Effector CD4-positive, alpha-beta T cell (primary cell): Measurements from ENCODE around the gene PGM1.
"Not testable (repeated sequence)": the region's sequence is repeated elsewhere in the genome, so short reads cannot be mapped to it uniquely, and the experiment has no call there.

Experiments
- DNase-seq: peaks from one replicate; pipeline ENCODE4 v3.0.0-alpha.2; 2020
- total RNA-seq: gene quantifications from one replicate; lab custom pipeline; 2026; lab: John Stamatoyannopoulos, UW

Gene PGM1
- total RNA-seq: 12.6 reads per million, percentile 37 among the genes with 10 or more reads in this experiment

DNA sequence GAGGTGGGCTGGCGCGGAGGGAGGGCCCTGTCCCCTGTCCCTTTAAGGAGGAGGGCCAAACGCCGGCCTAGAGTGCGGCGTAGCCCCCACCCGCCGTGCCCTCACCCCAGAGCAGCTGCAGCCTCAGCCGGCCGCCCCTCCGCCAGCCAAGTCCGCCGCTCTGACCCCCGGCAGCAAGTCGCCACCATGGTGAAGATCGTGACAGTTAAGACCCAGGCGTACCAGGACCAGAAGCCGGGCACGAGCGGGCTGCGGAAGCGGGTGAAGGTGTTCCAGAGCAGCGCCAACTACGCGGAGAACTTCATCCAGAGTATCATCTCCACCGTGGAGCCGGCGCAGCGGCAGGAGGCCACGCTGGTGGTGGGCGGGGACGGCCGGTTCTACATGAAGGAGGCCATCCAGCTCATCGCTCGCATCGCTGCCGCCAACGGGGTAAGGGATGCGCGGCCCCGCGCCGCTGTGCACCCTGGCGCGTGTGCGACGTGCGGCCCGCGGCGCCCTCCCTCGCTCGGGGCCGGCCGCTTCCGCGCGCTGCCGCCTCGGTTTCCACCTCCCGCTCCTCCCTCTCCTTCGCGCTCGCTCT, at the start of gene PGM1:
Gene PGM1 (plus strand): TSS at position 109 of the 583 bp plus-strand sequence. CDS start 78 bp downstream, at position 187.
- DNase-seq: peak; percentile 62

DNA sequence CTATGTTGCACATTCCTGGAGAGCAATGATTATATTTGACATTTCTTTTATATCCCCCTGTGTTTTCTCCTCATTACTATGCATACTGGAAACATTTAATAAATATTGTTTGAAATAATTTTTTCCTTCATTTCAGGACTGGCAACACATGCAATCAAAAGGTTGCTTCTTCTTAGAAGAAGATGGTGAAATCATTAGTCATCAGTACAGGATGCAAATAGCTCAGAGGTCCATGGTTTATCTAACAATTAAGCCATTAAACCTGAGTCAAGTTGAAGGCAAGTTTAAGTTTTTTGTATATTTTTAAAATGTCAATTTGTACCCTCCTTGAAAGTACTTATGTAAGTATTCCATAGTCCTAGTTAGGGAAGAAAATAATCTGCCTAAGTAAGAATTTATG, 47.4 kb upstream of the PGM1 start:
- DNase-seq: no peak

DNA sequence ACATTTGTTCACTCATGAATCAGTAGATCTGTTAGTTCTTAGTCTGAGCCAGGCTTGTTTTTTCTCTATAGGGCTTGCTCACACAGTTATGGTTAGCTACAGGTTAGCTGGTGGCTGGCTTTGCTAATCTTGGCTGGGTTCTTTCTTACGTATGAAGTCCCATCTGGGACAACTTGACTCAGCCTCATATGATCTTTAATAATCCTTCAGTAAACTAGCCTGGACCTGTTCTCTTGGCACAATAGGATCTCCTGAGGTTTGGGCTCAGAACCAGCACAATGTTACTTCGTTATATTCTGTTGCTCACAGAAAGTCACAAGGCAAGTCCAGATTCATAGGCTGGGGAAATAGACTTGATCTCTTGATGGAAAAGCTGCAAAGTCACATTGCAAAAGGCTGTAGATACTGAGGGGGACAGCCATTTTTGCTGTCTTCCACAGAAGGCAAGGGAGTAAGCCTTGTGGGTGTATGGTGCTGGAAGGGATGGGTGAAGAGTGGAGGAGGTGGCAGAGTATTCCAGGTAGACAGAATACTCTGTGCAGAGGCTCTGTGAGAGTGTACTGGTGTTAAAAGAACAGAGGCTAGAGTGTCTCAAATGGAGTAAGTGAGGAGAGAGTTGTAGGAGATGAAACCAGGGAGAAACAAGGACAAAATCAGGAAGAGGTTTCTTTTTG, 45.5 kb upstream of the PGM1 start:
- DNase-seq: no peak

- no peak for DNase-seq
Measured at GRCh38 chr1:63548303-63548702, 44.9 kb upstream of the PGM1 start.

DNA sequence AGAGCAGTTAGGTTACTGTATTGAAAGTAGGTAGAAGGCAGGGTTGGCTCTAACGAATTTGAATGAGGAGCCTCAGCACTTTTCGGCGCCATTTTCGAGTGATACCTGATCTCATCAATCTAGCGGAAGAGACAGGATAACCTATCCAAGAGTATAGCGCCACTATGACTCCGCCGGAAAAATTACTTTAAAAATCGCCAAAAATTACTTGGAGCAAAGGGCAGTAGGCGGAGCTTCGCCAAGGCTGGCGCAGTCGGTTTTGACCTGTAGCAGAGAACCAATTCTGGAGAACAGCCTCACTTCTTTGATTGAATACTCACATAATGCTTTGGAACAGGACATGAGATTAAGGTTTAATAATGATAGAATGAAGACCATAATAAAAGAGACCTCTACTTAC, 44.3 kb upstream of the PGM1 start:
- DNase-seq: no peak

DNA sequence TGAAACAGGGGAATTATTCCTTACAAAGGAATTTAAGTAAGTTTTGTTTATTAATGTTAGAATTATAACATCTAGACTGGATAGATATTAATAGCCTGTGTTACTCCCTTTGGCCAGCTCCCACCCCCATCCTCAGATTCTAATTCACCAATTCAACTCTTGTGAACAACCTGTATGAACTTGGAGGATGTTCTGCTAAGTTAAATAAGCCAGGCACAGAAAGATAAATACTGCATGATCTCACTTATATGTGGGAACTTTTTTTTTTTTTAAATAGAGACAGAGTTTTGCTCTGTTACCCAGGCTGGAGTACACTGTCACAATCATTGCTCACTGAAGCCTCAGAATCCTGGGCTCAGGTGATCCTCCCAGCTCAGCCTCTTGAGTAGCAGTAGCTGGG, 37.7 kb upstream of the PGM1 start:
- DNase-seq: no peak

GRCh38 chr1:63557365-63557987, 35.7 kb upstream of the PGM1 start:
- DNase-seq: no peak

DNA sequence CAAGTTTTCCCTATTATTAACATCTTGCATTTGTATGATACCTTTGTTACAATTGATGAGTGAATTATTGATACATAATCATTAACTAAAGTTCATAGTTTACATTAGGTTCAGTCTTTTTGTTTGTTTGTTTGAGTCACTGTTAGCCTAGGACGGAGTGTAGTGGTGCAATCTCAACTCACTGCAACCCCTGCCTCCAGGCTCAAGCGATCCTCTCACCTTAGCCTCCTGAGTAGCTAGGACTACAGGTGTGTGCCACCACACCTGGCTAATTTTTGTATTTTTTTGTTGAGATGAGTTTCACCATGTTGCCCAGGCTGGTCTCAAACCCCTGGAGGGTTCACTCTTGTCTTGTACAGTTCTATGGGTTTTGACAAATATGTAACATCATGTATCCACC, 33.9 kb upstream of the PGM1 start:
- DNase-seq: no peak

DNA sequence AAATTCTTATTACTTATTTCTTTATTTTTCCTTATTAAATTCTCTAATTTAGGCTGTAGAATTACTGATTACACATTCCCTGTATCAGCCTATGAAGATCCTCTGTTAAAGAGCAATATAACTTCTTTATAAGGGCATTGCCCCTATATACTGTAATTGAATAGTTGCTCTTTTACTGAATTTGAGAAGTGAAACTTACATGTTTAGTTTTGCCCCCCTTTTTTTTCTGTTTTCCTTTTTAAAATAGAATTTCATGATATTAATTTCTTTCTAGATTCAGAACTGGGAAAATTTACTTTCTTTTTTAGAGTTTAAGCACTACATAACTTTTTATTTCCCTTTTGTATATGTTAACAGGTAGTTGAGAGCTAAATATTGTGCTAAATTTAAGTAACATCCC, 29.5 kb upstream of the PGM1 start:
- DNase-seq: no peak

DNA sequence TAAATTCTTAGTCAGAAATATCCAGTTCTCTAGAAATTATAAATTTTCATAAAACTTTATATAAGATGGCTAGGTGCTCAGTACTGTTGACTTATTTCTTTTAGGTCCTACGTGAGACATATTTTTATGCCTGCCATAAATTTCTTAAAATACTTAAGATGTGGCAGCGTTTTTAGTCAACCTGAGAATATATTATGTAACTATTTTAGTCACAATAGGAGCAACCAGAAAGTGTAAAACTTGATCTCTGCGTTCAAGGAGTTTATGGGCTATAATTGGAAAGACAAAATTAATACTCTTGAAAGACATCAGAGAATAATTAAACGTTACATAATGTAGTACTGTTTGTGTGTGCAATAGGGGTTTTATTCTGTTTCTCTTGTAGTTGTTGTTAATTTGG, 24.1 kb upstream of the PGM1 start:
- no peak for DNase-seq

- no peak for DNase-seq
Measured at GRCh38 chr1:63569640-63570316, 23.4 kb upstream of the PGM1 start.

GRCh38 chr1:63572686-63573085, 20.5 kb upstream of the PGM1 start:
- not testable (repeated sequence) for DNase-seq

DNA sequence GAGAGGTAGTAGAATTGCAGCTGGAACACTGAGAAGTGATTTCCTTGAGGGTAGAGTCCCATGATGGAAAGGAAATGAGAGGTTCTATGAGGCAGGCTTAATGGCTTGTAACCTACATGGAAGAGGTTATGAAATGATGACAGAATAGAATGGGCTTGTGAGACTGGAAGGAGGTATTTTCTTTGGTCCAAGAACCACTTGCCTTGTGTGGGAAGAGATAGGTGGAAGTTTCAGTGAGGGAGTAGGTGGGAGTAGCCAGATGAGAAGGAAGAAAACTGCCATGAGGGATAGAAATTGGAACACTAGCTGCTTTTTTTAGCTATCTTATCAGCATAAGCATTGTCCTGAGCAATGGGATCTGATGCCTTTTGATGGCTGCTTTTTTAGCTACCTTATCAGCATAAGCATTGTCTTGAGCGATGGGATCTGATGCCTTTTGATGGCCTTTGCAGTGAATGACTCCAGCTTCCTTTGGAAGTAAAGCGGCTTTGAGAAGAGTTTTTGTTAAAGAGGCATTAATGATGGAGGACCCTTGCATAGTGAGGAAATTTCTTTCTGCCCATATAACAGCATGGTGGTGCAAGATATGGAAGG, 18.9 kb upstream of the PGM1 start:
- not testable (repeated sequence) for DNase-seq

DNA sequence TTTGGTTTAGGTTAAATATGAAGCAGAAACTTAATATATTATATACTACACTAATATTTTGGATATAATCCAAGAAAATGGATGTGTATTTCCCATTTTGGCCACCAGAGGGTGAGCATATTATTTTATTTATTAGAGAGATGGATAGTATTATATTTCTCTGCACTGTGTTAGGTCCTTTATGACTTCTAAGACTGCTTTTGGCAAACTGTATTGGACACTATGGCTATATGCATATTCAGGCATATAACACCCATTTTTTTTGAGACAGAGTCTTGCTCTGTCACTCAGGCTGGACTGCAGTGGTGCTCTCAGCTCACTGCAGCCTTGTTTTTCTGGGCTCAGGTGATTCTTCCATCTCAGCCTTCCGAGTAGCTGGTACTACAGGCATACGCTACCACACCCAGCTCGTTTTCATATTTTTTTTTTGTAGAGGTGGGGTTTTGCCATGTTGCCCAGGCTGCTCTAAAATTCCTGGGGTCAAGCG, 17.8 kb upstream of the PGM1 start:
- peak; percentile 7 for DNase-seq

DNA sequence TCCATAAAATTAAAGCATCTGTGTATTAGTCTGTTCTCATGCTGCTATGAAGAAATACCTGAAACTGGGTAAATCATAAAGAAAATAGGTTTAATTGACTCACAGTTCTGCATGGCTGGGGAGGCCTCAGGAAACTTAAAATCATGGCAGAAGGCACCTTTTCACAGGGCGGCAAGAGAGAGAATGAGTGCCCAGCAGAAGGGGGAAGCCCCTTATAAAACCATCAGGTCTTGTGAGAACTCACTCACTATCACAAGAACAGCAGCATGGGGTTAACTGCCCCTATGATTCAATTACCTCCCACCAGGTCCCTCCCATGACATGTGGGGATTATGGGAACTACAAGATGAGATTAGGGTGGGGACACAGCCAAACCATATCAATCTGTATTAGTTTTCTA, 6.9 kb upstream of the PGM1 start:
- DNase-seq: not testable (repeated sequence)

- no peak for DNase-seq
Measured at GRCh38 chr1:63590166-63590560, 3.0 kb upstream of the PGM1 start.

GRCh38 chr1:63592536-63593302, 492 bp upstream of the PGM1 start:
- no peak for DNase-seq

DNA sequence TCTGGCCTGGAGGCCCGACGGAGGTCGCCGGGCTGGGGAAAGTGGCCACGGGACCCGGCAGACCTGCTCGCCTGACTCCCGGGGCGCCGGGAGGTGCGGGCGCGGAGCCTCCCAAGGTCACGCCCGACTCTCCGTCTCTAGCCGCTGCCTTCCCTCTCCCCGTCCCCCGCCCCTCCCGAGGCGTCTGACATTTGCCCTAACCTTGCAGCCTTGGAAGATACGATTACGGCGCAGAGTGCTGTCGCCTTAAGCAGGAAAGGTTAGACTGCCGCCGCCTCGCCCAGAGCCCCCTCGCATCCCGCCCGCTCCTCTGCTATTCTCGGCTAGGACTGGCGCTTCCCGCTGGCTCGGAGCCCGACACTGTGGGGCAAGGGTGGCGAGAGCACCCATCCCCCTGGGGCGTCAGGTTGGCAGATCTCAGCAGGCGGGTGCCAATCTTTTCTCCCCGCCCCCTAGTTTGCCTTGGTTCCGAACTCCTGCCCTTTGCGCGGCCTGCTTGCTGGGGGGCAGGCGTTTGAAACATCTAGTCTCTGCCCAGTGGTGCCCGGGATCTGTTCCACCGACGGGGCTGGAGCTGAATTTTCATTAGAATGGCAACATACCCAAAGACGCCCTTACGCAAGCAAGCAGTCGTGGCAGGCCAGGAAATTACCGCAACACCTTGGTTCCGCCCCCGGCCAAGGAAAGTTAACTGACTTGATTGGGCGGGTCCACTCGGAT, 835 bp downstream of the PGM1 start:
- peak; percentile 58 for DNase-seq

GRCh38 chr1:63595435-63595834, 2.2 kb downstream of the PGM1 start:
- no peak for DNase-seq

DNA sequence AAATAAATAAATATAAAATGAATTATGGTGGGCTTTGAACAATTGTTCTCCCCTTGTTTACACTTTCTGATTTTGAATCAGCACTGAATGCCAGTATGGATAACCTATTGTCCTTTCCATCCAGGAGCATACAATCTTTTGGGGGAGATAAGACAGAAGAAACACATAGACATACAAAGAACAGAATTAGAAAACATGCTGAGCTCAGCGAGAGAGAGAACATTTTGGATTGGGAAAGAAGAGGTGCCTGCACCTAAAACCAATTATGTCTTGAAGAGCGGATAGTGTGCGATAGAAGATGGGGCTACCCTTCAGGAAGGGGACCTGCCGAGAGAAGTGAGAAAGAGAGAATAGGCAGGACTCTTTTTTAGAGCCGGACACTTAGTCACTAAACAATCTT, 6.6 kb downstream of the PGM1 start:
- no peak for DNase-seq

DNA sequence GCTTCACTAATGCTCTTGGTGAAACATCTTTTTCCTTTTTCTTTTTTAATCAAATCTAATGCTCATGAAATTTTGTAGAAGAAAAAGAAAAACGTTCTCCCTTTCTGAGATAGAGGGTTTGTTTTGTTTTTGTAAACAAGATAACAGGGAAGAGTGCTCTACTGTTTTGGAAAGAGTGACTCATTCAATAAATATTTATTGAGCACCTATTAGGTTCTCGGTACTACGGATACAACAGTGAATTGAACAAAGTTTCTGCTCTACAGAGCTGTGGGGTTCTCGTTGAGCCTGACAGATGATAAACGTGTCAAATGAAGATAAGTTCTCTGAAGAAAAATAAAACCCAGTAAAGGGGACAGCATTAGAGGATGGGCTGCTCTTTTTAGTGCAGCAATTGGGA, 7.0 kb downstream of the PGM1 start:
- DNase-seq: no peak

DNA sequence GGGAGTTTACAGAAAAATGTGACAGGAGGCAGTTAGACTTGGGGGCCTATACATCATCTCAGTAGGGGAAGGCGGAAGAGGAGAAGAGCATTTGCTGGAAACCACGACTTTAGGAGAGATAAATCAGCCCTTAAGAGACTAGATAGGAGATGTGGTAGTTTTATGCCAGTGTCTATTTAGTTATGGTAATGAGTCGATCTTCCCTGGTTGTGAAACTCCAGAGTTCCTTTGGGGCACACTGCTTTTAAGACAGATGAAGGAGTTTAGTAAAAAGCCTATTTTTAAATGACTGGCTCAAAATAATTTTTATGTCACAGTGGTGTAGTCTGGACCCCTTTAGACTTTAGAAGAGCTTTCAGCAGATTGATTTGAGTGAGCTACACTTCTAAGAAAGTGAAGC, 7.8 kb downstream of the PGM1 start:
- DNase-seq: no peak
